Ovary (tissue), 3 donors: ENCODE measurements around the gene IKBIP.

Experiments used
- EP300 ChIP-seq: sonication (generic); formaldehyde crosslinking; IDR thresholded peaks from one replicate; pipeline ENCODE4 v1.6.1; 2017; ENCODE audit warnings: antibody characterized with exemption
- POLR2A ChIP-seq: fragments of 450-650 bp; IDR thresholded peaks from one replicate; pipeline ENCODE4 v1.6.1; 2017; ENCODE audit warnings: antibody characterized with exemption, mild to moderate bottlenecking, moderate library complexity
- TF ChIP-seq, protein P1 (sequence below), 3 donors: fragments of 450-650 bp in 2 of 3; fragments of 200-600 bp in 1 of 3; IDR thresholded peaks; one replicate each; pipeline versions ENCODE4 v1.5.1 to v1.8.0; 2016 to 2022; ENCODE audit warnings: antibody characterized with exemption in 3 of 3, mild to moderate bottlenecking in 1 of 3
- donor health status: DM: no; HTN: no; CAD: no.

- TF ChIP-seq, protein P1, sequence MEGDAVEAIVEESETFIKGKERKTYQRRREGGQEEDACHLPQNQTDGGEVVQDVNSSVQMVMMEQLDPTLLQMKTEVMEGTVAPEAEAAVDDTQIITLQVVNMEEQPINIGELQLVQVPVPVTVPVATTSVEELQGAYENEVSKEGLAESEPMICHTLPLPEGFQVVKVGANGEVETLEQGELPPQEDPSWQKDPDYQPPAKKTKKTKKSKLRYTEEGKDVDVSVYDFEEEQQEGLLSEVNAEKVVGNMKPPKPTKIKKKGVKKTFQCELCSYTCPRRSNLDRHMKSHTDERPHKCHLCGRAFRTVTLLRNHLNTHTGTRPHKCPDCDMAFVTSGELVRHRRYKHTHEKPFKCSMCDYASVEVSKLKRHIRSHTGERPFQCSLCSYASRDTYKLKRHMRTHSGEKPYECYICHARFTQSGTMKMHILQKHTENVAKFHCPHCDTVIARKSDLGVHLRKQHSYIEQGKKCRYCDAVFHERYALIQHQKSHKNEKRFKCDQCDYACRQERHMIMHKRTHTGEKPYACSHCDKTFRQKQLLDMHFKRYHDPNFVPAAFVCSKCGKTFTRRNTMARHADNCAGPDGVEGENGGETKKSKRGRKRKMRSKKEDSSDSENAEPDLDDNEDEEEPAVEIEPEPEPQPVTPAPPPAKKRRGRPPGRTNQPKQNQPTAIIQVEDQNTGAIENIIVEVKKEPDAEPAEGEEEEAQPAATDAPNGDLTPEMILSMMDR (IDR thresholded peaks at IDR 0.05): no peak
- TF ChIP-seq POLR2A: no peak
- no peak for TF ChIP-seq EP300
Measured at GRCh38 chr12:98686603-98687002, 42.0 kb upstream of the IKBIP start.
